ENCODE results near the gene SUCNR1.
"Not testable (repeated sequence)": the region's sequence is repeated elsewhere in the genome, so short reads cannot be mapped to it uniquely, and the experiment has no call there.

SUCNR1 gene

GRCh38 chr3:151871639-151872468 lies 1.6 kb upstream of the SUCNR1 start:
- DNase-seq (ENCODE audit: low read depth in 2 of 2), result no peak

GRCh38 chr3:151874079-151874478 lies 636 bp downstream of the SUCNR1 start:
- DNase-seq (ENCODE audit: low read depth in 2 of 2), result not testable (repeated sequence)

GRCh38 chr3:151875759-151876158 lies 2.3 kb downstream of the SUCNR1 start:
- no peak for DNase-seq (ENCODE audit: low read depth in 2 of 2)

- no peak for DNase-seq (ENCODE audit: low read depth in 2 of 2)
Observed at GRCh38 chr3:151877269-151877668, 3.8 kb downstream of the SUCNR1 start.

- no peak for DNase-seq (ENCODE audit: low read depth in 2 of 2)
Observed at GRCh38 chr3:151878465-151878864, 5.0 kb downstream of the SUCNR1 start.

GRCh38 chr3:151879037-151879436 lies 5.6 kb downstream of the SUCNR1 start:
- DNase-seq (ENCODE audit: low read depth in 2 of 2), result no peak

- no peak for DNase-seq (ENCODE audit: low read depth in 2 of 2)
Observed at GRCh38 chr3:151879679-151880415, 6.4 kb downstream of the SUCNR1 start.

- no peak for DNase-seq (ENCODE audit: low read depth in 2 of 2)
Observed at GRCh38 chr3:151880416-151880690, 6.9 kb downstream of the SUCNR1 start.

GRCh38 chr3:151881137-151881536 lies 7.7 kb downstream of the SUCNR1 start:
- no peak for DNase-seq (ENCODE audit: low read depth in 2 of 2)

- not testable (repeated sequence) for DNase-seq (ENCODE audit: low read depth in 2 of 2)
Observed at GRCh38 chr3:151885397-151885796, 12.0 kb downstream of the SUCNR1 start.

GRCh38 chr3:151887450-151888211 lies 14.2 kb downstream of the SUCNR1 start:
- DNase-seq (ENCODE audit: low read depth in 2 of 2), result not testable (repeated sequence)

- no peak for DNase-seq (ENCODE audit: low read depth in 2 of 2)
Observed at GRCh38 chr3:151890721-151891141, 17.3 kb downstream of the SUCNR1 start.

- no peak for DNase-seq (ENCODE audit: low read depth in 2 of 2)
Observed at GRCh38 chr3:151891721-151892120, 18.3 kb downstream of the SUCNR1 start.

GRCh38 chr3:151894219-151894618 lies 20.8 kb downstream of the SUCNR1 start:
- DNase-seq (ENCODE audit: low read depth in 2 of 2), result no peak

GRCh38 chr3:151895478-151896241 lies 22.2 kb downstream of the SUCNR1 start:
- no peak for DNase-seq (ENCODE audit: low read depth in 2 of 2)

- no peak for DNase-seq (ENCODE audit: low read depth in 2 of 2)
Observed at GRCh38 chr3:151896246-151897012, 23.0 kb downstream of the SUCNR1 start.

GRCh38 chr3:151898121-151898520 lies 24.7 kb downstream of the SUCNR1 start:
- not testable (repeated sequence) for DNase-seq (ENCODE audit: low read depth in 2 of 2)

GRCh38 chr3:151898564-151899261 lies 25.3 kb downstream of the SUCNR1 start:
- DNase-seq (ENCODE audit: low read depth in 2 of 2), result not testable (repeated sequence)

GRCh38 chr3:151899996-151900395 lies 26.6 kb downstream of the SUCNR1 start:
- no peak for DNase-seq (ENCODE audit: low read depth in 2 of 2)

GRCh38 chr3:151900460-151900859 lies 27.0 kb downstream of the SUCNR1 start:
- DNase-seq (ENCODE audit: low read depth in 2 of 2), result no peak
